A549 (cell line): ENCODE measurements around the gene ANO2. TPM values are rescaled to one million over a fixed set of nuclear protein-coding genes. Genes with fewer than 3 reads are reported as not detected.

Source experiments
- ATAC-seq, 2 experiments: fragments of 200-7000 bp in 1 of 2; fragments of >200 bp in 1 of 2; cut with Nextera tagmentation in 1 of 2; cut with Tn5 transposase in 1 of 2; 3 replicates each; pipeline versions ENCODE4 v1.8.0 to v1.9.1; 2018 to 2020; ENCODE audit warnings: mild to moderate bottlenecking in 1 of 2, moderate library complexity in 1 of 2
- CTCF ChIA-PET: fragments of 300-600 bp; sonication (Branson Sonifier 250); formaldehyde crosslinking; extraction: SDS; loops from one replicate; lab custom pipeline; 2021; ENCODE audit warnings: antibody characterized with exemption, inconsistent platforms; lab: Yijun Ruan, JAX
- POLR2A ChIA-PET: fragments of 350-600 bp; formaldehyde crosslinking; extraction: SDS; loops from one replicate; lab custom pipeline; 2021; ENCODE audit warnings: antibody characterized with exemption, inconsistent platforms; lab: Yijun Ruan, JAX
- DNase-seq, 2 experiments: peaks; one replicate each; pipeline versions ENCODE4 v3.0.0 to v3.0.0-alpha.2; 2011 to 2016; ENCODE audit warnings: low read depth in 1 of 2, low spot score in 1 of 2
- FAIRE-seq: peaks from 2 replicates; lab custom pipeline; 2011; peaks lifted over from hg19 to GRCh38; lab: Jason Lieb, UNC
- H3K27ac ChIP-seq, 2 experiments: fragments of >200 bp; sonication (Bioruptor Twin); formaldehyde crosslinking; 3 replicates each; pipeline ENCODE4 v1.5.1; 2016 to 2017
- H3K4me1 ChIP-seq: fragments of >200 bp; sonication (Bioruptor Twin); formaldehyde crosslinking; 3 replicates; pipeline ENCODE4 v1.6.1; 2016
- H3K4me2 ChIP-seq: fragments of >200 bp; sonication (Bioruptor Twin); formaldehyde crosslinking; 3 replicates; pipeline ENCODE4 v1.6.1; 2016
- H3K4me3 ChIP-seq: fragments of >200 bp; sonication (Bioruptor Twin); formaldehyde crosslinking; 3 replicates; pipeline ENCODE4 v1.5.1; 2016
- H3K9me3 ChIP-seq: fragments of >200 bp; sonication (Bioruptor Twin); formaldehyde crosslinking; 3 replicates; pipeline ENCODE4 v1.6.1; 2016
- CTCF ChIP-seq: fragments of >200 bp; sonication (Bioruptor Twin); formaldehyde crosslinking; IDR thresholded peaks from 3 replicates; pipeline ENCODE4 v1.5.1; 2016
- EHF ChIP-seq: fragments of 250-450 bp; sonication (Bioruptor Pico); IDR thresholded peaks from 2 replicates; pipeline ENCODE4 v1.5.0; 2020; ENCODE audit warnings: mild to moderate bottlenecking
- ELK1 ChIP-seq: fragments of 150-350 bp; IDR thresholded peaks from 2 replicates; pipeline ENCODE4 v1.6.1; 2014; ENCODE audit warnings: low read depth, mild to moderate bottlenecking, low read length
- ESRRA ChIP-seq: fragments of 150-350 bp; IDR thresholded peaks from 2 replicates; pipeline ENCODE4 v1.6.1; 2014; ENCODE audit warnings: mild to moderate bottlenecking, low read length, borderline replicate concordance
- FOSB ChIP-seq: fragments of 250-450 bp; sonication (Bioruptor Pico); IDR thresholded peaks from 2 replicates; pipeline ENCODE4 v1.5.0; 2020; ENCODE audit warnings: mild to moderate bottlenecking, moderate library complexity
- HMGXB4 ChIP-seq: fragments of 250-450 bp; sonication (Bioruptor Pico); IDR thresholded peaks from 2 replicates; pipeline ENCODE4 v1.5.0; 2021; ENCODE audit warnings: mild to moderate bottlenecking, moderate library complexity, borderline replicate concordance
- MAZ ChIP-seq: fragments of 150-350 bp; IDR thresholded peaks from 2 replicates; pipeline ENCODE4 v1.6.1; 2014; ENCODE audit warnings: antibody characterized with exemption, low read depth, low read length, borderline replicate concordance
- NFE2L2 ChIP-seq: fragments of 150-350 bp; conservative IDR thresholded peaks from 2 replicates; pipeline ENCODE4 v1.6.1; 2014; ENCODE audit warnings: low read length
- NPAS2 ChIP-seq: fragments of 250-450 bp; sonication (Bioruptor Pico); IDR thresholded peaks from 2 replicates; pipeline ENCODE4 v1.8.0; 2022; ENCODE audit warnings: mild to moderate bottlenecking, moderate library complexity, borderline replicate concordance
- PHF8 ChIP-seq: fragments of 200-600 bp; sonication (generic); IDR thresholded peaks from 2 replicates; pipeline ENCODE4 v1.6.1; 2016; ENCODE audit warnings: low read depth, mild to moderate bottlenecking, antibody characterized with exemption, moderate library complexity, borderline replicate concordance
- RCOR1 ChIP-seq: fragments of 150-350 bp; IDR thresholded peaks from 2 replicates; pipeline ENCODE4 v1.6.1; 2014; ENCODE audit warnings: antibody characterized with exemption, low read length, low read depth
- RNF2 ChIP-seq: fragments of 200-600 bp; sonication (generic); IDR thresholded peaks from 2 replicates; pipeline ENCODE4 v1.6.1; 2016; ENCODE audit warnings: low read depth, mild to moderate bottlenecking, antibody characterized with exemption, moderate library complexity, borderline replicate concordance
- SMC3 ChIP-seq: fragments of >200 bp; sonication (Bioruptor Twin); formaldehyde crosslinking; IDR thresholded peaks from 3 replicates; pipeline ENCODE4 v1.6.1; 2018; ENCODE audit warnings: inconsistent platforms
- ZFP36 ChIP-seq: fragments of 450-650 bp; IDR thresholded peaks from 2 replicates; pipeline ENCODE4 v1.6.1; 2014; ENCODE audit warnings: borderline replicate concordance; ENCODE audit not compliant: partially characterized antibody
- WGBS: methylation state at CpG from one replicate; pipeline ENCODE4 v1.1.6; 2017; ENCODE audit errors: missing lambda C conversion rate; 5-methylcytosine and 5-hydroxymethylcytosine counted together
- polyA plus RNA-seq, 4 experiments: library from polyadenylated mRNA; depleted of rRNA in 3 of 4; stranded (reverse); fragments of >200 nt; fragmentation: RNase III in 1 of 4; extraction: RNeasy Plus Mini Kit Qiagen cat#74134 plus additional on column Dnase treatment in 1 of 4; gene quantifications; 2 replicates in 3 of 4; 3 replicates in 1 of 4; pipeline ENCODE4 v1.2.3, GENCODE V29; 2011 to 2017
- TF ChIP-seq, protein P1 (sequence below): fragments of >200 bp; sonication (Bioruptor Twin); formaldehyde crosslinking; IDR thresholded peaks from 3 replicates; pipeline ENCODE4 v1.6.1; 2016
- TF ChIP-seq, protein P2 (sequence below): fragments of >200 bp; sonication (Bioruptor Twin); formaldehyde crosslinking; IDR thresholded peaks from 2 replicates; pipeline ENCODE4 v1.6.1; 2016
- TF ChIP-seq, protein P3 (sequence below): IDR thresholded peaks from 2 replicates; pipeline ENCODE4 v1.6.1; 2012

Gene ANO2
- polyA plus RNA-seq, 2 of the 4 experiments (the other 2 are of a cell fraction), result not detected

DNA sequence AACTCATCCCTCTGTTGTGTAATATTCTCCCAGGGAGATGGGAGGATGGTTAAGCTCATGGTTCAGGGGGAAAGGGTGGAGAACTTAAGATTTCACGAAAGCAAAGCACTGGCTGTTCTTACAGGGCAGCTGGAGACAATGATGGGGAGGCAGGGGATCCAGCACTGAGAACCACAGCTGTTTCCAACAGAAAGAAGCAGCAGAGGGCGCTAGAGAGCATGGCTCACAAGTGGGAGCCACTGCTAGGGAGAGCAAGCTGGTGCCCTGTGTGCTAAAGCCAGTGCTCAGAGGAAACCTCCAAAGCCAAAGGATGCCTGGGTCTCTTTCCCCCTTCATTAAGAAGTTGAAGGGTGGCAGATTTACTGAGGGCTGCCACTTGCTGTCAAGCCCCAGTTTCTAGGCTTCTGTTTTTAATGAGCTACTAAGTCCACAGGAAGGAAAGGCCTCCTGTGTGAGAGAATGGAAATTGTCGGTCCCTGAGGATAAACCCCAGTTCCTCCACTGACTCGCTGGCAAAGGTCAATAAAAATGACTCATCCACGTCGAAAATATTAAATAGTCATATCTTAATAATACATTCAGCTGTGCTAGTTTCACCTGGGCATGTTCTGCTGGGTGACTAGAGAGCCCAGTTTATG lies 199.7 kb downstream of the ANO2 start (continued):
- TF ChIP-seq PHF8 (no peak), SMC3 (no peak; the same call in 2 of the 3 replicates), MAZ (no peak), CTCF (peak; percentile 44; the same call in 2 of the 3 replicates)
- TF ChIP-seq, protein P1, sequence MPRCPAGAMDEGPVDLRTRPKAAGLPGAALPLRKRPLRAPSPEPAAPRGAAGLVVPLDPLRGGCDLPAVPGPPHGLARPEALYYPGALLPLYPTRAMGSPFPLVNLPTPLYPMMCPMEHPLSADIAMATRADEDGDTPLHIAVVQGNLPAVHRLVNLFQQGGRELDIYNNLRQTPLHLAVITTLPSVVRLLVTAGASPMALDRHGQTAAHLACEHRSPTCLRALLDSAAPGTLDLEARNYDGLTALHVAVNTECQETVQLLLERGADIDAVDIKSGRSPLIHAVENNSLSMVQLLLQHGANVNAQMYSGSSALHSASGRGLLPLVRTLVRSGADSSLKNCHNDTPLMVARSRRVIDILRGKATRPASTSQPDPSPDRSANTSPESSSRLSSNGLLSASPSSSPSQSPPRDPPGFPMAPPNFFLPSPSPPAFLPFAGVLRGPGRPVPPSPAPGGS, result no peak
- TF ChIP-seq, protein P2, sequence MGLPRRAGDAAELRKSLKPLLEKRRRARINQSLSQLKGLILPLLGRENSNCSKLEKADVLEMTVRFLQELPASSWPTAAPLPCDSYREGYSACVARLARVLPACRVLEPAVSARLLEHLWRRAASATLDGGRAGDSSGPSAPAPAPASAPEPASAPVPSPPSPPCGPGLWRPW, result no peak

GRCh38 chr12:5742258-5742657 lies 202.8 kb downstream of the ANO2 start:
- Histone ChIP-seq H3K4me3 (no peak overlapping the region), H3K4me1 (no peaks in the 10 kb centered on the region), H3K4me2 (no peak overlapping the region), H3K9me3 (no peaks in the 10 kb centered on the region), H3K27ac (no peak overlapping the region)
- CTCF ChIA-PET, result no interaction called here
- no peak for DNase-seq
- no peak for TF ChIP-seq FOSB (CRISPR knock-in tag)
- TF ChIP-seq EHF (CRISPR knock-in tag), result no peak
- TF ChIP-seq ZFP36, result no peak
- TF ChIP-seq NFE2L2, result no peak
- no peak for TF ChIP-seq ESRRA
- TF ChIP-seq ELK1, result no peak
- TF ChIP-seq, protein P3, sequence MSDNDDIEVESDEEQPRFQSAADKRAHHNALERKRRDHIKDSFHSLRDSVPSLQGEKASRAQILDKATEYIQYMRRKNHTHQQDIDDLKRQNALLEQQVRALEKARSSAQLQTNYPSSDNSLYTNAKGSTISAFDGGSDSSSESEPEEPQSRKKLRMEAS, result no peak
- TF ChIP-seq, protein P1, result no peak
- TF ChIP-seq CTCF, result no peak
- no peak for TF ChIP-seq RNF2
- TF ChIP-seq NPAS2 (CRISPR knock-in tag), result no peak
- TF ChIP-seq HMGXB4 (CRISPR knock-in tag), result no peak
- no peak for TF ChIP-seq RCOR1
- no peak for FAIRE-seq
- POLR2A ChIA-PET, result no interaction called here
- 13% methylated on average over 2 of the region's 2 CpGs for WGBS
- no peak for ATAC-seq
